ENCODE measurements around the gene WWOX.

WWOX gene

GRCh38 chr16:78956859-78957258 is 857.4 kb downstream of the WWOX start:
- H3K4me3 ChIP-seq (ENCODE audit: low read depth, low read length): no peak overlapping the region

- H3K4me3 ChIP-seq (ENCODE audit: low read depth, low read length): no peak overlapping the region
Measured at GRCh38 chr16:78957317-78958100, 858.1 kb downstream of the WWOX start.

- no peak overlapping the region for H3K4me3 ChIP-seq (ENCODE audit: low read depth, low read length)
Measured at GRCh38 chr16:78961464-78961863, 862.0 kb downstream of the WWOX start.

GRCh38 chr16:78962457-78962929 is 863.0 kb downstream of the WWOX start:
- H3K4me3 ChIP-seq (ENCODE audit: low read depth, low read length): no peak overlapping the region

GRCh38 chr16:78967948-78968347 is 868.5 kb downstream of the WWOX start:
- no peak overlapping the region for H3K4me3 ChIP-seq (ENCODE audit: low read depth, low read length)

- H3K4me3 ChIP-seq (ENCODE audit: low read depth, low read length): no peak overlapping the region
Measured at GRCh38 chr16:78969721-78970120, 870.3 kb downstream of the WWOX start.

GRCh38 chr16:78970650-78971049 is 871.2 kb downstream of the WWOX start:
- no peak overlapping the region for H3K4me3 ChIP-seq (ENCODE audit: low read depth, low read length)

- H3K4me3 ChIP-seq (ENCODE audit: low read depth, low read length): no peak overlapping the region
Measured at GRCh38 chr16:78972006-78972405, 872.6 kb downstream of the WWOX start.

- H3K4me3 ChIP-seq (ENCODE audit: low read depth, low read length): no peak overlapping the region
Measured at GRCh38 chr16:78972986-78973385, 873.5 kb downstream of the WWOX start.

- H3K4me3 ChIP-seq (ENCODE audit: low read depth, low read length): no peak overlapping the region
Measured at GRCh38 chr16:78976212-78976611, 876.8 kb downstream of the WWOX start.

- no peak overlapping the region for H3K4me3 ChIP-seq (ENCODE audit: low read depth, low read length)
Measured at GRCh38 chr16:78980825-78981224, 881.4 kb downstream of the WWOX start.

- no peak overlapping the region for H3K4me3 ChIP-seq (ENCODE audit: low read depth, low read length)
Measured at GRCh38 chr16:78982096-78982744, 882.8 kb downstream of the WWOX start.

- H3K4me3 ChIP-seq (ENCODE audit: low read depth, low read length): no peak overlapping the region
Measured at GRCh38 chr16:78984324-78984723, 884.9 kb downstream of the WWOX start.

GRCh38 chr16:78984887-78985464 is 885.5 kb downstream of the WWOX start:
- H3K4me3 ChIP-seq (ENCODE audit: low read depth, low read length): no peak overlapping the region

GRCh38 chr16:78985716-78986605 is 886.5 kb downstream of the WWOX start:
- H3K4me3 ChIP-seq (ENCODE audit: low read depth, low read length): no peak overlapping the region

- no peak overlapping the region for H3K4me3 ChIP-seq (ENCODE audit: low read depth, low read length)
Measured at GRCh38 chr16:78987666-78988065, 888.2 kb downstream of the WWOX start.

- no peak overlapping the region for H3K4me3 ChIP-seq (ENCODE audit: low read depth, low read length)
Measured at GRCh38 chr16:78988361-78988969, 889.0 kb downstream of the WWOX start.

GRCh38 chr16:78990309-78990701 is 890.9 kb downstream of the WWOX start:
- no peak overlapping the region for H3K4me3 ChIP-seq (ENCODE audit: low read depth, low read length)

- no peak overlapping the region for H3K4me3 ChIP-seq (ENCODE audit: low read depth, low read length)
Measured at GRCh38 chr16:78992001-78992400, 892.5 kb downstream of the WWOX start.

- H3K4me3 ChIP-seq (ENCODE audit: low read depth, low read length): no peak overlapping the region
Measured at GRCh38 chr16:78993346-78993745, 893.9 kb downstream of the WWOX start.
